NCI-H345 (cell line): ENCODE results near the gene HS3ST2.
"Not testable (repeated sequence)": the region's sequence is repeated elsewhere in the genome, so short reads cannot be mapped to it uniquely, and the experiment has no call there.

ENCODE experiments used
- DNase-seq: peaks from one replicate; lab custom pipeline; 2025; lab: John Stamatoyannopoulos, UW

The HS3ST2 gene

GRCh38 chr16:22932032-22932771 lies 118.2 kb downstream of the HS3ST2 start:
- DNase-seq = no peak

- no peak for DNase-seq
Measured at GRCh38 chr16:22933173-22933572, 119.2 kb downstream of the HS3ST2 start.

DNA sequence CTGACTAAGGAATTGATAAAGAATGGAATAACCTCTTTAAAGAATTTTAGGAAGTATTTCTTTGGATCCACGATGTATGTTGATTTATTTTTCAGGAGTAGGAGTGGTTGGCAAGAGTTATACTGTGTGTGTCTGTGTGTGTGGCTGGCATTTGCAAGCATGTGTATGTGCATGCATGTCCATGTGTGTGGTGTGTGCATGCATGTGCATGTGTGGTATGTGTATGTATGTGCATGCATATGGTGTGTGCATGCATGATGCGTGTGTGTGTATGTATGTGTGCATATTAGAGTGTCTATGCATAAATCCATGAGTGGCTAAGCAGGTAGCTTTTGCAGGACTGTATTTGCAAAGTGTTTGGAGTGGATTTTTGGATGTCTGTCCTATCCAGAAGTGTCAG lies 120.8 kb downstream of the HS3ST2 start:
- no peak for DNase-seq

DNA sequence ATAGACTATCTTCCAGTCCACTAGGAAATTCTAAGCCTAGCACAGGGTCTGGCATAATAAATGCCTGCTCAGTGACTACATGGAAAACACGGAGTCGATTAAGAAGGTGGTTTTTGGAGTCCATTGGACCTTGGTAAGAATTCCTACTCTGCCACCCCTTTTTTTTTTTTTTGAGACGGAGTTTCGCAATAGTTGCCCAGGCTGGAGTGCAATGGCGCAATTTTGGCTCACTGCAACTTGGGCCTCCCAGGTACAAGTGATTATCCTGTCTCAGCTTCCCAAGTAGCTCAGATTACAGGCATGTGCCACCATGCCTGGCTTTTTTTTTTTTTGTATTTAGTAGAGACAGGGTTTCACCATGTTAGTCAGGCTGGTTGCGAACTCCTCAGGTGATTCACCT lies 123.2 kb downstream of the HS3ST2 start:
- no peak for DNase-seq

- no peak for DNase-seq
Measured at GRCh38 chr16:22938647-22939046, 124.7 kb downstream of the HS3ST2 start.

GRCh38 chr16:22939744-22940363 lies 125.9 kb downstream of the HS3ST2 start:
- not testable (repeated sequence) for DNase-seq

DNA sequence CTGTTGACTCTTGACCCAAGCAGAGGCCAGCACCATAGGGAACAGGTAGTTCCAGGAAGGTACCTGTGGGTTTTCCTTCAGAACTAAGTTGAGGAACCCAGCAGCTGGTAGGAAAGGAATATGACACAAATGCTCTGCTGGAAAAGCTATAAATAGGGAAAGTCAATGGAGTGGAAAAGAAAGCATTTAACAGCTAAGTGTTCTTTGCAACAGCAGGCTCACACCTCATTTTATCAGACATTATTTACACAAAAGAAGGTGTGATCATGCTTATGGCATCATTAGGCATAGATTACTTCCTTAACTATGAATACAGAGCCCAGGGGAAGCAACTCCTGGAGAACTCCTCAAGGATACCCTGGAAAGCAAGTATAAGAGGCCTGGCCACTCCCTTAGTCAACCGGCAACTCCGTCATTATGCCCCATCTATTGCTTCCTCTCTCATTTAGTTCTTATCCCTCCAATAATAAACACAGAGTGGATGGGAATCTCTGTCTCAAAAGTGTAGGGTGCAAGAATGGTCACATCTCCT lies 128.1 kb downstream of the HS3ST2 start:
- no peak for DNase-seq

- DNase-seq = no peak
Measured at GRCh38 chr16:22942811-22943210, 128.8 kb downstream of the HS3ST2 start.

DNA sequence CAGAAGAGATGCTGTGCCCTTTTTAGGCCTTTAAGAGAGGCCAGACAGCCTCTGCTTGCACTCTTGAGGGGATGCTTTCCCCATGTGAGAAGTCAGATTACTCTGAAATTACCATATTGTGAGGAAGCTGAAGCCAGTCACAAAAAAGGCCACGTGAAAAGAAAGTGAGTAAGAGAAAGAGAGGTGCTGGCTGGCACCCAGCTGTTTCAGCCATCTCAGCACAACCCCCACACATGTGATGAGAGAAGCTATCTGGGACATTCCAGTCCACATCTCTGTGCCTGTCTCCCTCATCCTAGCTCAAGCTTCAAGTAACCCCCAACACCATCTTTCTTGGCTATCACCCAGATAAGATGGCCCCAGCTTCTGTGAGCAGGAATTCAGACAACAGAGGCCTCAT lies 131.4 kb downstream of the HS3ST2 start:
- no peak for DNase-seq

DNA sequence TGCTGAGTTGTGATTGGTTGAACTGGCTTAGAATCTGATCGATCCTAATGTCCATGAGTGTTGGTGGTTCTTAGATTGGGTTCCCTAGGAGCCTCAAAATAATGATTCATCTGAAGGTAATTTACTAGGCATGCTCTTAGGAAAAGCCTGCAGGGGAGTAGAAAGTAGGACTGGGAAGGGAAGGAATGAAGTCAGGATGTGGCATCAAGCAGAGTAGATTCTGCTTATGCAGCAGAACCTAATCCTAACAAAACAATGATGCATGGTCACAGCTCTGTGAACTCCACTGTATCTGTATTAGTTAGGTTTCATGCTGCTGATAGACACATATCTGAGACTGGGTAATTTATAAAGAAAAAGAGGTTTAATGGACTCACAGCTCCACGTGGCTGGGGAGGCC lies 132.5 kb downstream of the HS3ST2 start:
- no peak for DNase-seq

- no peak for DNase-seq
Measured at GRCh38 chr16:22948058-22948602, 134.2 kb downstream of the HS3ST2 start.

DNA sequence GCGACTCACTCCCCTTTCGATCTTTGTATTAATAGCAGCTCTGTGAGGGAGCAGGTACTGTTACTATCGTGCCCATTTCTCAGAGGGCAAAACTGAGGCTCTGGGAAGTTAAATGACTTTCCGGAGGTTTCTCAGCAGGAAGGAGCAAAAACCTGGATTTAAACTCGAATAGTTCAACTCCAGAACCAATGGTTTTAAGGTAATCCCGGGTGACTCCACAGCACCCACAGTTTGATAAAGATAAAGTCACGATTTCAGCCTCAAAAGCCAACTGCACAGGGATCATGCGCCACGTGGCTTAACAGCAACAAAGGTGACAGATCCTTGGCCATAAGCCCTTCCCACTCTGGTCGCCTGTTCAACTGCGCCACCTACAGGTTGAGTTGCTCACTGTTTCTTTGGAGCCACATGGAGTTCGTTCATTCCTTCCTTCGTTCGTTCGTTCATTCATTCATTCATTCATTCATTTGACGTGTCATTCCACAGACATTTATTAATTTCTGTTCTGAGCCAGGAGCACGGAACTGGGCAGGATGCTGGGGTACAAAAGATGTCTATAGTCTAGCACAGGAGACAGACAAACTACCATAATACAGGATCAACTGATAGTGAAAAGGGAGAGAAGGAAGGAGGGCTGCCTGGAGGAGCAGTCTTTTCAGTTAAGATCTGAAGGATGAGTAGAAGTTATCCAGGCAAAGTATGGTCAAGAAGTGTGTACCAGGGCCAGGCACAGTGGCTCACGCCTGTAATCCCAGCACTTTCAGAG lies 134.8 kb downstream of the HS3ST2 start:
- peak; percentile 6 for DNase-seq

- no peak for DNase-seq
Measured at GRCh38 chr16:22955461-22956070, 141.6 kb downstream of the HS3ST2 start.

- DNase-seq = no peak
Measured at GRCh38 chr16:22961206-22961605, 147.2 kb downstream of the HS3ST2 start.

DNA sequence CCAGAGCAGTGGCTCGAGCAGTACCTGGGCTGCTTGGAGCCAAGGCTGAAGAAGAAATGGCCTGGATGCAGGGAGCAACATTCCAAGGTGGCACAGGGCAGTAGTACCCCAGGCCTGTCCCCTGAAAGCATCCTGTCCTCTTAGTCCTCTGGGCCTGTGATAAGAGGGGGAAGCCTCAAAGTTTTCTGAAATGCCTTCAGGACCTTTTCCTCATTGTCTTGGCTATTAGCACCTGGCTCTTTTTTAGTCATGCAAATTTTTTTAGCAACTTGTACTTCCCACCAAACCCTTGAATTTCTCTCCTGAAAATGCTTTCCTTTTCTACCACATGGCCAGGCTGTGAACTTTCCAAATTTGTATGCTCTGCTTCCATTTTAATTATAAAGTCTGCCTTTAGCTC lies 148.9 kb downstream of the HS3ST2 start:
- DNase-seq = no peak
